HFF-Myc (cell line): ENCODE measurements around the gene MACROH2A1.

Experiments used
- DNase-seq: peaks from one replicate; pipeline ENCODE4 v3.0.0-alpha.2; 2011; ENCODE audit warnings: low read depth; ENCODE audit errors: extremely low read depth
- H3K4me3 ChIP-seq: replicated peaks from 2 replicates; pipeline ENCODE4 v1.5.1; 2011; ENCODE audit warnings: low read depth, mild to moderate bottlenecking, control low read depth, low read length
- CTCF ChIP-seq: IDR thresholded peaks from 2 replicates; pipeline ENCODE4 v1.5.1; 2012; ENCODE audit warnings: mild to moderate bottlenecking, low read depth, low read length, control low read depth; ENCODE audit errors: missing control alignments

Gene MACROH2A1

GRCh38 chr5:135348918-135349317 lies 50.1 kb downstream of the MACROH2A1 start:
- no peak for DNase-seq

DNA sequence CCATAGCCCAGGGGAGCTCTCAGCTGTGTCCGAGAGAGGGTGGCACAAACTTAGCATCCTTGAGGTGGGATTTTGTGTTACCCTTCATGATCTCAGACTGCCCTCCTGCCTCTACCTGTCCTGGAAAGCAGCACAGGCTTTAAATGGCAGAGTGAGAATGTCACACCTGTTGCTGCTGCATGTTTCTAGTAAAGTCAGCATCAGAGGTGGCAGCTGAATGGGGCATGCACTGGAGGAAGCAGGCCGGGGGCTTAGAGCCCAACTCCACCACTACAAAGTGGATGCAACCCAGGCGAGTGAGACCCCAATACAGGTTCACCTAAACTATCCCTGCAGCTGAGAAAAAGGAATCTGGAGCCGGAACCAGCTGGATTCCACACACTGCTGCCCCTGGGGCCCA lies 51.6 kb downstream of the MACROH2A1 start:
- no peak for TF ChIP-seq CTCF
- H3K4me3 ChIP-seq = no peak overlapping the region
- no peak for DNase-seq

More at GRCh38 chr5:135348918-135349317, 50.1 kb downstream of the MACROH2A1 start:
- no peak for TF ChIP-seq CTCF
- no peak overlapping the region for H3K4me3 ChIP-seq

DNA sequence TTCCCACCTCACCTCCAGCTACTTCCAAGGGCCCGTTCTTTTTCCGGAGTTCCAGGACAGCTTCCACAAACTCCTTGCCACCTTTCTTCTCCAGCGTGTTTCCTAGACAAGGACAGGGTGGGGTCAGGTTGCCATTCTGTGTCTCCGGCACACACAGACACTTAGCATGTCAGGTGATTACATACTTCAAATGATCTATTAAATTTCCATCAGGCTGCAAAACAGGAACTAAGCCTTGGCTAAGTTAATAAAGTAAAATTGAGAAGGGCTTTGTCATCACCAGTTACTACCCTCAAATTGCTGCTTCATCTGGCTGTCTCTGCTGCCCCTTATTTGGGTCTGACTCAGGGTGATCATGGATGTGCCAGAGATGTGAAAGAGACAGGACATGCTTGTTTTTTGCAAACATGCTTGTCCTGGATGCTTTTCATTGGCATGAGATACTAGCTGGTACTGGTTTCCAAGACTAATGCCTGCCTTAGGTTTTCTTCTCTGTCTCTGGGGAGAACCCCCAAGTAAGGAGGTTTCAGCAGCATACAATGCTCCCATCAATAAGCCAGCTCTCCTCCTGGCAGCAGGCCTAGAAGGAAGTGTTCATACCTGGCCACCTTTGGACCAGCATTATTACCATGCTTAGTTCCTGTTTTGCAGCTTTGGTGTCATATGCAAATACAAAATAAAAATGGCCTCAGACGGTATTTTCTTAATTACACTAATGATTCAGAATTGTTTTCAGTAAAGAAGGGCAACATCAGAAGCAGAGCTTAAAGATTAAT lies 52.9 kb downstream of the MACROH2A1 start:
- DNase-seq = no peak
- no peak for TF ChIP-seq CTCF

GRCh38 chr5:135344349-135344748 lies 54.7 kb downstream of the MACROH2A1 start:
- TF ChIP-seq CTCF = no peak
- no peak for DNase-seq
- H3K4me3 ChIP-seq = no peak overlapping the region

More for the DNA sequence above, 52.9 kb downstream of the MACROH2A1 start:
- H3K4me3 ChIP-seq = no peak overlapping the region

GRCh38 chr5:135343413-135343812 lies 55.6 kb downstream of the MACROH2A1 start:
- no peak for TF ChIP-seq CTCF
- DNase-seq = no peak

DNA sequence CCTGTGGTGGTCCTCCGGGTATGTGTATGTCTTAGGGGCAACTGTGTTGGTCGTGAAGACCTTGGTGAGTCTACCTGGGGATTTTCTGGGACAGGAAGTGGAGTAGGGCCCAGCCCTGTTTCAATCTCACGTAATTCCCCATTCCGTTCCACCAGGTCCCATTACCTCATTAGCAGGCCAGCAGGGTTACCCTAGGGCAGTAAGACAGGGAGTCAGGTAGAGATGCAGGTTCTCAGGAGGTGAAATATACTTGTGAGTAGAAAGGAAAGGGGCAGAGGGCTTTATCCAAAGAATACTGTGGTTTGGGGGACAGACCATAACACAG lies 56.5 kb downstream of the MACROH2A1 start:
- no peak for DNase-seq
- TF ChIP-seq CTCF = no peak
- no peak overlapping the region for H3K4me3 ChIP-seq

More at GRCh38 chr5:135343413-135343812, 55.6 kb downstream of the MACROH2A1 start:
- H3K4me3 ChIP-seq = no peak overlapping the region
